IMR-90 (cell line): ENCODE results near the gene HEXD. TPM values are rescaled to one million over a fixed set of nuclear protein-coding genes. Genes with fewer than 3 reads are reported as not detected.

Source experiments
- ATAC-seq: fragments of 200-7000 bp; cut with Tn5 transposase; 2 replicates; pipeline ENCODE4 v1.9.1; 2020; ENCODE audit warnings: low read depth, mild to moderate bottlenecking, moderate library complexity
- BruUV-seq: library from RNA; stranded (reverse); fragments of 400-500 nt; replicated peaks from 2 replicates; lab custom pipeline; 2021; lab: Mats Ljungman, UMichigan
- CTCF ChIA-PET: fragments of 300-600 bp; formaldehyde crosslinking; extraction: SDS; loops from one replicate; lab custom pipeline; 2021; ENCODE audit warnings: antibody characterized with exemption; lab: Yijun Ruan, JAX
- POLR2A ChIA-PET: fragments of 300-600 bp; sonication (Branson Sonifier 250); formaldehyde crosslinking; loops from one replicate; lab custom pipeline; 2022; ENCODE audit warnings: antibody characterized with exemption; ENCODE audit not compliant: unreplicated experiment; lab: Charles Lee
- DNase-seq: peaks from one replicate; pipeline ENCODE4 v3.0.0; 2013
- H2AFZ ChIP-seq: replicated peaks from 2 replicates; pipeline ENCODE3; 2013; ENCODE audit warnings: low read length, mild to moderate bottlenecking; ENCODE audit not compliant: poor library complexity
- H2AK5ac ChIP-seq: 2 replicates; pipeline ENCODE4 v1.6.1; 2013; ENCODE audit warnings: low read depth, low read length, inconsistent platforms
- H2AK9ac ChIP-seq: replicated peaks from 2 replicates; pipeline ENCODE3; 2013; ENCODE audit warnings: mild to moderate bottlenecking, low read depth, low read length, moderate library complexity; ENCODE audit not compliant: poor library complexity
- H2BK120ac ChIP-seq: 2 replicates; pipeline ENCODE4 v1.6.1; 2013; ENCODE audit warnings: low read depth, low read length, inconsistent platforms
- H2BK15ac ChIP-seq: 3 replicates; pipeline ENCODE4 v1.6.1; 2013; ENCODE audit warnings: low read depth, low read length, inconsistent platforms
- H2BK20ac ChIP-seq: 2 replicates; pipeline ENCODE4 v1.6.1; 2013; ENCODE audit warnings: low read depth, mild to moderate bottlenecking, inconsistent platforms, low read length, moderate library complexity
- H2BK5ac ChIP-seq: 2 replicates; pipeline ENCODE4 v1.6.1; 2013; ENCODE audit warnings: mild to moderate bottlenecking, low read depth, low read length, inconsistent platforms; ENCODE audit not compliant: poor library complexity, severe bottlenecking
- H3K14ac ChIP-seq: replicated peaks from 2 replicates; pipeline ENCODE4 v1.6.1; 2013; ENCODE audit warnings: low read depth, low read length, inconsistent platforms
- H3K18ac ChIP-seq: 2 replicates; pipeline ENCODE4 v1.6.1; 2013; ENCODE audit warnings: low read depth, low read length, control low read depth
- H3K23ac ChIP-seq: 2 replicates; pipeline ENCODE4 v1.6.1; 2013; ENCODE audit warnings: low read depth, low read length, inconsistent platforms
- H3K27ac ChIP-seq: 2 replicates; pipeline ENCODE4 v1.5.1; 2013; ENCODE audit warnings: mild to moderate bottlenecking, control low read depth, low read length; ENCODE audit not compliant: insufficient read depth
- H3K27me3 ChIP-seq: 2 replicates; pipeline ENCODE4 v1.6.1; 2013; ENCODE audit warnings: low read length; ENCODE audit not compliant: control insufficient read depth, insufficient read depth
- H3K36me3 ChIP-seq: 2 replicates; pipeline ENCODE4 v1.6.1; 2013; ENCODE audit warnings: low read length, mixed read lengths; ENCODE audit not compliant: control insufficient read depth, insufficient read depth
- H3K4ac ChIP-seq: 2 replicates; pipeline ENCODE4 v1.6.1; 2013; ENCODE audit warnings: low read depth, low read length, inconsistent platforms
- H3K4me1 ChIP-seq: 2 replicates; pipeline ENCODE4 v1.6.1; 2013; ENCODE audit warnings: low read length, mixed read lengths; ENCODE audit not compliant: control insufficient read depth, insufficient read depth
- H3K4me2 ChIP-seq: 2 replicates; pipeline ENCODE4 v1.6.1; 2013; ENCODE audit warnings: low read depth, mild to moderate bottlenecking, control low read depth, low read length, moderate library complexity
- H3K4me3 ChIP-seq: 2 replicates; pipeline ENCODE4 v1.5.1; 2013; ENCODE audit warnings: low read depth, mild to moderate bottlenecking, control low read depth, low read length, moderate library complexity; ENCODE audit not compliant: insufficient read depth
- H3K56ac ChIP-seq: 2 replicates; pipeline ENCODE4 v1.6.1; 2013; ENCODE audit warnings: low read length, inconsistent platforms; ENCODE audit not compliant: insufficient read depth; ENCODE audit errors: extremely low read depth
- H3K79me1 ChIP-seq, 2 experiments: 2 replicates each; pipeline ENCODE4 v1.6.1; 2013; ENCODE audit warnings: low read length in 2 of 2, inconsistent platforms in 1 of 2, low read depth in 1 of 2
- H3K9ac ChIP-seq: 2 replicates; pipeline ENCODE4 v1.6.1; 2013; ENCODE audit warnings: low read depth, low read length, control low read depth
- H3K9me1 ChIP-seq: 2 replicates; pipeline ENCODE4 v1.6.1; 2013; ENCODE audit warnings: low read length, inconsistent platforms; ENCODE audit not compliant: insufficient read depth
- H3K9me3 ChIP-seq: 2 replicates; pipeline ENCODE4 v1.6.1; 2013; ENCODE audit warnings: low read length; ENCODE audit not compliant: control insufficient read depth, insufficient read depth
- H4K20me1 ChIP-seq: 2 replicates; pipeline ENCODE4 v1.6.1; 2013; ENCODE audit warnings: low read length, inconsistent platforms; ENCODE audit not compliant: insufficient read depth
- H4K5ac ChIP-seq: 2 replicates; pipeline ENCODE4 v1.6.1; 2013; ENCODE audit warnings: mild to moderate bottlenecking, low read depth, low read length, control low read depth
- H4K8ac ChIP-seq, 2 experiments: 2 replicates each; pipeline ENCODE4 v1.6.1; 2013; ENCODE audit warnings: low read depth in 2 of 2, low read length in 2 of 2, control low read depth in 1 of 2, inconsistent platforms in 1 of 2
- H4K91ac ChIP-seq: 2 replicates; pipeline ENCODE4 v1.6.1; 2013; ENCODE audit warnings: low read depth, low read length, inconsistent platforms; ENCODE audit not compliant: insufficient read depth
- BHLHE40 ChIP-seq: fragments of 150-350 bp; IDR thresholded peaks from 2 replicates; pipeline ENCODE4 v1.6.1; 2016; ENCODE audit warnings: mild to moderate bottlenecking, low read depth, low read length
- CEBPB ChIP-seq: IDR thresholded peaks from 2 replicates; pipeline ENCODE4 v1.6.1; 2012; ENCODE audit warnings: low read depth, low read length, improper control_type of control experiment
- CHD1 ChIP-seq: IDR thresholded peaks from 2 replicates; pipeline ENCODE4 v1.6.1; 2012; ENCODE audit warnings: low read depth, low read length, improper control_type of control experiment
- ELK1 ChIP-seq: fragments of 150-350 bp; IDR thresholded peaks from 2 replicates; pipeline ENCODE4 v1.6.1; 2016; ENCODE audit warnings: low read depth, mild to moderate bottlenecking, low read length, moderate library complexity, borderline replicate concordance
- FOS ChIP-seq: fragments of 150-350 bp; IDR thresholded peaks from 2 replicates; pipeline ENCODE4 v1.6.1; 2016; ENCODE audit warnings: low read depth, low read length
- MAFK ChIP-seq: IDR thresholded peaks from 2 replicates; pipeline ENCODE4 v1.6.1; 2012; ENCODE audit warnings: low read depth, low read length, improper control_type of control experiment
- MAZ ChIP-seq: IDR thresholded peaks from 2 replicates; pipeline ENCODE4 v1.6.1; 2012; ENCODE audit warnings: low read depth, mild to moderate bottlenecking, low read length, improper control_type of control experiment, moderate library complexity, borderline replicate concordance
- MXI1 ChIP-seq: IDR thresholded peaks from 2 replicates; pipeline ENCODE4 v1.6.1; 2012; ENCODE audit warnings: low read depth, mild to moderate bottlenecking, low read length, moderate library complexity, borderline replicate concordance
- NFE2L2 ChIP-seq: fragments of 150-350 bp; IDR thresholded peaks from 2 replicates; pipeline ENCODE4 v1.6.1; 2016; ENCODE audit warnings: low read depth, mild to moderate bottlenecking, low read length
- POLR2A ChIP-seq: IDR thresholded peaks from 2 replicates; pipeline ENCODE4 v1.6.1; 2012; ENCODE audit warnings: mild to moderate bottlenecking, low read depth, low read length
- RAD21 ChIP-seq: IDR thresholded peaks from 2 replicates; pipeline ENCODE4 v1.6.1; 2012; ENCODE audit warnings: low read length, improper control_type of control experiment
- RCOR1 ChIP-seq: IDR thresholded peaks from 2 replicates; pipeline ENCODE4 v1.6.1; 2012; ENCODE audit warnings: mild to moderate bottlenecking, low read length, improper control_type of control experiment; ENCODE audit not compliant: insufficient replicate concordance
- RFX5 ChIP-seq: IDR thresholded peaks from 2 replicates; pipeline ENCODE4 v1.8.0; 2012; ENCODE audit warnings: low read depth, mild to moderate bottlenecking, low read length, moderate library complexity
- SMC3 ChIP-seq: fragments of 150-350 bp; IDR thresholded peaks from 2 replicates; pipeline ENCODE4 v1.6.1; 2016; ENCODE audit warnings: low read depth, mild to moderate bottlenecking, antibody characterized with exemption, low read length, moderate library complexity
- USF2 ChIP-seq: fragments of 150-350 bp; IDR thresholded peaks from 2 replicates; pipeline ENCODE4 v1.6.1; 2017; ENCODE audit warnings: mild to moderate bottlenecking, antibody characterized with exemption, low read length, low read depth
- WGBS, 2 experiments: methylation state at CpG; one replicate each; pipeline versions ENCODE4 v1.1.5 to v1.1.7; 2013; ENCODE audit warnings: missing lambda C conversion rate in 2 of 2; ENCODE audit not compliant: insufficient read length in 1 of 2; ENCODE audit errors: extremely low coverage in 2 of 2; 5-methylcytosine and 5-hydroxymethylcytosine counted together
- dilution Hi-C: fragments of 300-500 bp; cut with HindIII; formaldehyde crosslinking; loops from one replicate; pipeline ENCODE4 v1.14.3; 2018; ENCODE audit warnings: low sequenced_read_pairs; ENCODE audit not compliant: unreplicated experiment
- in situ Hi-C: fragments of 300-500 bp; cut with MboI; formaldehyde crosslinking; loops from 3 replicates; pipeline ENCODE4 v1.14.3; 2019; ENCODE audit warnings: low sequenced_read_pairs, inconsistent platforms, mixed read lengths
- intact Hi-C: fragments of 100-400 bp; cut with micrococcal nuclease; formaldehyde crosslinking; loops from 2 replicates; pipeline ENCODE4 v1.10.0; 2022
- polyA plus RNA-seq, 3 experiments: library from polyadenylated mRNA; depleted of rRNA; stranded (reverse); fragments of >200 nt; gene quantifications; 2 replicates each; pipeline ENCODE4 v1.2.3, GENCODE V29; 2012; ENCODE audit warnings: low replicate concordance in 1 of 3
- total RNA-seq: library from RNA; depleted of rRNA; stranded (reverse); fragments of >200 nt; gene quantifications from 2 replicates; pipeline ENCODE4 v1.2.3, GENCODE V29; 2012
- TF ChIP-seq, protein P1 (sequence below): conservative IDR thresholded peaks from 2 replicates; pipeline ENCODE4 v1.5.1; 2012; ENCODE audit warnings: mild to moderate bottlenecking, low read depth, low read length, improper control_type of control experiment

Gene HEXD
- total and polyA plus RNA-seq, 2 of the 4 experiments (the other 2 are of a cell fraction), result 3.8 to 9.5 TPM

DNA sequence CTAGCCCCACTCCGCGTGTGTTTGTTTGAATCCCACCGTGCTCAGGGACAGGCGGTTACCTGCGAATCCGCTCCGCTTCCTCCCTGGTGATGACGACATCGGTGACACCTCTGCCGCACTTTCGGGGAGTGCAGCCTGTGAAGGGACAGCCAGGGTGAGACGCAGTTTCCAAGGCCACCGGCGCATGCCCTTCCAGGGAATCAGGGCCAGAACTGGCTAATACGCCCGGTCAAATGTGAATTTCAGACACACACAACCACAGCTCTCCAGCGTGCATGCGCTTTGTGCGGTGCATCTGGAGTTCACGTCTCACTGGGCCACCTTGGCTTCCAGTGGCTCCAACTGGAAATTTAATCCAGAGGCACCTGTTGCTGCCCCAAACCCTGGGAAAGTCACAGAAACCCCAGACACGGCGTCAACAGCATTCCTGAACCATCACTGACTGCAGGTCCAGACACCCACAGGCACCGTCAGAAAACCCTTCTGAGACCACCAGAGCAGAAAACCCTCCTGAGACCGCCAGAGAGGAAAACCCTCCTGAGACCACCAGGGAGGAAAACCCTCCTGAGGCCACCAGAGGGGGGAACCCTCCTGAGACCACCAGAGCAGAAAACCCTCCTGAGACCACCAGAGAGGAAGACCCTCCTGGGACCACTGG is 6.6 kb upstream of the HEXD start:
- Histone ChIP-seq H3K9me1 (no peaks in the 10 kb centered on the region), H2BK15ac (no peak overlapping the region), H3K27ac (no peak overlapping the region), H2AFZ (no peak overlapping the region), H4K5ac (no peak overlapping the region), H3K4me2 (no peak overlapping the region), H2BK5ac (no peak overlapping the region), H3K14ac (no peak overlapping the region), H2BK120ac (no peak overlapping the region), H4K8ac (no peak overlapping the region), H3K9me3 (no peaks in the 10 kb centered on the region), H3K4ac (no peak overlapping the region), H4K91ac (no peak overlapping the region), H2AK5ac (no peak overlapping the region), H3K56ac (no peak overlapping the region), H3K23ac (no peak overlapping the region), H4K20me1 (peaks cover 19% of the 10 kb centered on the region), H2AK9ac (no peak overlapping the region), H3K4me1 (no peaks in the 10 kb centered on the region), H3K9ac (no peak overlapping the region), H3K18ac (no peak overlapping the region), H3K27me3 (no peaks in the 10 kb centered on the region), H3K79me1 (peaks cover 0 to 16% of the 10 kb centered on the region in 2 experiments; a peak in 2 of 4 replicates), H2BK20ac (no peak overlapping the region), H3K4me3 (no peak overlapping the region), H3K36me3 (no peaks in the 10 kb centered on the region)
- TF ChIP-seq NFE2L2 (no peak), CEBPB (no peak), SMC3 (no peak), RAD21 (no peak), BHLHE40 (no peak), FOS (no peak), MAZ (no peak), RCOR1 (no peak), USF2 (no peak), MXI1 (no peak), ELK1 (no peak), MAFK (no peak), CHD1 (no peak), POLR2A (no peak), RFX5 (no peak)
- TF ChIP-seq, protein P1, sequence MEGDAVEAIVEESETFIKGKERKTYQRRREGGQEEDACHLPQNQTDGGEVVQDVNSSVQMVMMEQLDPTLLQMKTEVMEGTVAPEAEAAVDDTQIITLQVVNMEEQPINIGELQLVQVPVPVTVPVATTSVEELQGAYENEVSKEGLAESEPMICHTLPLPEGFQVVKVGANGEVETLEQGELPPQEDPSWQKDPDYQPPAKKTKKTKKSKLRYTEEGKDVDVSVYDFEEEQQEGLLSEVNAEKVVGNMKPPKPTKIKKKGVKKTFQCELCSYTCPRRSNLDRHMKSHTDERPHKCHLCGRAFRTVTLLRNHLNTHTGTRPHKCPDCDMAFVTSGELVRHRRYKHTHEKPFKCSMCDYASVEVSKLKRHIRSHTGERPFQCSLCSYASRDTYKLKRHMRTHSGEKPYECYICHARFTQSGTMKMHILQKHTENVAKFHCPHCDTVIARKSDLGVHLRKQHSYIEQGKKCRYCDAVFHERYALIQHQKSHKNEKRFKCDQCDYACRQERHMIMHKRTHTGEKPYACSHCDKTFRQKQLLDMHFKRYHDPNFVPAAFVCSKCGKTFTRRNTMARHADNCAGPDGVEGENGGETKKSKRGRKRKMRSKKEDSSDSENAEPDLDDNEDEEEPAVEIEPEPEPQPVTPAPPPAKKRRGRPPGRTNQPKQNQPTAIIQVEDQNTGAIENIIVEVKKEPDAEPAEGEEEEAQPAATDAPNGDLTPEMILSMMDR, result no peak
- intact Hi-C loops (loop anchor here (5.0 kb wide), 1 partner anchor 169 kb away; no protein-coding TSS in a partner anchor), in situ Hi-C loops (no loop called here), dilution Hi-C loops (no loop called here)
- ChIA-PET CTCF (no interaction called here), POLR2A (no interaction called here)
- WGBS, 2 experiments, result 95% methylated on average over 11 of the region's 24 CpGs; no CpG with 5 or more reads in 1 of the 2 experiments
- DNase-seq (no peak), ATAC-seq (no peak)
- no TSS peak for BruUV-seq
